GM12875 (cell line): ENCODE data around the gene PRMT7.
A peak's percentile ranks its signal among the peaks of the same experiment; 100 is the strongest.

Source experiments
- H3K4me3 ChIP-seq: one replicate; pipeline ENCODE4 v1.5.1; 2011; ENCODE audit warnings: low read depth, low read length, control low read depth
- TF ChIP-seq, protein P1 (sequence below): IDR thresholded peaks from 2 replicates; pipeline ENCODE4 v1.5.1; 2011; ENCODE audit warnings: low read depth, mild to moderate bottlenecking, control low read depth, inconsistent platforms, low read length, moderate library complexity, borderline replicate concordance; ENCODE audit not compliant: insufficient read depth

Gene PRMT7

DNA sequence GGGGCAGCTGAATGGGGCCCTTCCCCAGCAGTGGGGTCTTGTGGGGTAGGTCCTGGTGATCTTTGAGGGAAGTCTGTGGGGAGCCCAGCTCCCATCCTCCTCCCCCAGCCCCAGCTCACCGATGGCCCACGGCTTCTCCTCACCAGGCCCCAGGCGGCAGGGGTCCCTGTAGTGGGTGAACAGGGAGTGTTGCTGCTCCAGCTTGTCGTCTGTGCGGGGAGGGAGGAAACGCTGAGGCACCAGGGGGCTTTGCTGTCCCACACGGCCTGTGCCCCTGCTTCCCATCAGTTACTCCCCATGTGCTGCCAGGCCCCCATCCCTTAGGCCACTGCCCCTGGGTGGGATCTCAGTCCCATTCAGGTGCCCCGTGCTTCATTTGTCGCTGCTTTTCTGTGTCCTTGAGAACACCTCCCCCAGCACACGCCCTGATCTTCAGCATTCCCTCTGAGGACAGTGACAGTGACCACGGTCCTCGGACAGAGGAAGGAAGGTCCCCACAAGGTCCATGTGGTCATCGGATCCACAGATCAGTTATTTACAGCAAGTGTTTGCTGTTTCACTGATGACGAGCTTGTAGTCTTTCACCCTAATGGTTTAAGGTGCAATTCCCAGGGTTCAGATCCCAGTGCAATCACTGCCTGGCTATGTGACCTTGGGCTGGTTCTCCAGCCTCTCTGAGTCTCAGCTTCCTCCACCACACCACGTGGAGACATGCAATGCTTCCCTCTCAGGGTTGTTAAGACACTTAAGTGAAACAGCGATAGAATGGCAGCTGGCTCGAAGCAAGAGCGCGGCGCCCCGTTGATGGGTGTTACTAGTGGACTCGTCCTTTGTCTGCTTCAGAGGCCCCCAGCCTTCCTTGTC lies 53.1 kb downstream of the PRMT7 start:
- TF ChIP-seq, protein P1, sequence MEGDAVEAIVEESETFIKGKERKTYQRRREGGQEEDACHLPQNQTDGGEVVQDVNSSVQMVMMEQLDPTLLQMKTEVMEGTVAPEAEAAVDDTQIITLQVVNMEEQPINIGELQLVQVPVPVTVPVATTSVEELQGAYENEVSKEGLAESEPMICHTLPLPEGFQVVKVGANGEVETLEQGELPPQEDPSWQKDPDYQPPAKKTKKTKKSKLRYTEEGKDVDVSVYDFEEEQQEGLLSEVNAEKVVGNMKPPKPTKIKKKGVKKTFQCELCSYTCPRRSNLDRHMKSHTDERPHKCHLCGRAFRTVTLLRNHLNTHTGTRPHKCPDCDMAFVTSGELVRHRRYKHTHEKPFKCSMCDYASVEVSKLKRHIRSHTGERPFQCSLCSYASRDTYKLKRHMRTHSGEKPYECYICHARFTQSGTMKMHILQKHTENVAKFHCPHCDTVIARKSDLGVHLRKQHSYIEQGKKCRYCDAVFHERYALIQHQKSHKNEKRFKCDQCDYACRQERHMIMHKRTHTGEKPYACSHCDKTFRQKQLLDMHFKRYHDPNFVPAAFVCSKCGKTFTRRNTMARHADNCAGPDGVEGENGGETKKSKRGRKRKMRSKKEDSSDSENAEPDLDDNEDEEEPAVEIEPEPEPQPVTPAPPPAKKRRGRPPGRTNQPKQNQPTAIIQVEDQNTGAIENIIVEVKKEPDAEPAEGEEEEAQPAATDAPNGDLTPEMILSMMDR = no peak
- no peak overlapping the region for H3K4me3 ChIP-seq

DNA sequence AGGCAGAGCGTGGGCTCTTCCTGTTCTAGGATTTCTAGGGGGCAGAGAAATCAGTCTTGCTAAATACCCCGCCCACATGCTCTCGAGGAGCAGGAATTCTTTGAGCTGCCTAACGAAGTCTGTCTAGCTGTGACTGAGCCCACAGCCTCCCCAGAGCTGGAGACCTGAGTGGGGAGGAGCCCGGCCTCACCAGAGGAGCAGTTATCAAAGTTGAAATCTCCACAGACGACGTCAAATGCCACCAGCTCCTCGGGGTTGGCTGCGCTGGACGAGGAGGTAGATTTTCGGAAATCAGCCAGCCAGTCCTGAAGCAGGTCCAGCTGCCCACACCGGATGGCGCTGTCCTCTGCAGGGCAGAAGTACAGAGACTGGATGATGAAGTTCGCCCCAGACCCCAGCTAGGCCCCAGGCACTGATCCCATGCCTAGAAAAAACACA lies 53.8 kb downstream of the PRMT7 start:
- no peak overlapping the region for H3K4me3 ChIP-seq
- TF ChIP-seq, protein P1 = peak; percentile 24; the same call in 1 of the 2 replicates

DNA sequence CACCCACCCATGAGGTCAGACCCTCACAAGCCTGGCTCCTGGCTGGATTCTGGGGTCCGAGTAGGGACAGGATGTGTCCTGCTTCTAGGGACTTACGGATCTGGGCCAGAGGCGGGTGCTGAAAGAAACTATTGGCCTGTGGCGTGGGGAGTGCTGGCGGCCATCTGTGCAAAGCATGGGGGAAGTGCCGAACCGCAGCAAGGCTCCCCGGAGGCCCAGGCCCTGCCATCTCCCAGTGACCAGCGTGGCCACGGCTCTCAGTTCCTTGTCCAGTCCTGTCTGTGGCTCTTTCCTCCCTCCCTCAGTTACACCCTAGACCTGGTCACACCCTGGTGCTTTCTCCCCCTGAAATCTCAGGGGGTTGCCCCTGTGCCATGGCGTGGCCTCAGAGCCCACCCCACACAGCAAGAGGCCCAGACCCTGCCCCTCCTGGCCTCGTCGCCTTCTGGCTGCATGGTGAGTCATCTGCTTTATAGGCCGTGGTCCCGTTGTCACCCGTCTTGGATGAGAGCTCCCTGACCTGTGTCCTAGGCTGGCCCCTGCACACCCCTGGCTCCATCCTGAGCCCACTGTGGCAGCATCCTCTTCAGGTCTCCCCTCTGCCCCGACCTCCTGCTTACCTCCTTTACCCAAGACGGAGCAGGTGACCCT lies 54.5 kb downstream of the PRMT7 start:
- H3K4me3 ChIP-seq = no peak overlapping the region
- TF ChIP-seq, protein P1 = no peak

DNA sequence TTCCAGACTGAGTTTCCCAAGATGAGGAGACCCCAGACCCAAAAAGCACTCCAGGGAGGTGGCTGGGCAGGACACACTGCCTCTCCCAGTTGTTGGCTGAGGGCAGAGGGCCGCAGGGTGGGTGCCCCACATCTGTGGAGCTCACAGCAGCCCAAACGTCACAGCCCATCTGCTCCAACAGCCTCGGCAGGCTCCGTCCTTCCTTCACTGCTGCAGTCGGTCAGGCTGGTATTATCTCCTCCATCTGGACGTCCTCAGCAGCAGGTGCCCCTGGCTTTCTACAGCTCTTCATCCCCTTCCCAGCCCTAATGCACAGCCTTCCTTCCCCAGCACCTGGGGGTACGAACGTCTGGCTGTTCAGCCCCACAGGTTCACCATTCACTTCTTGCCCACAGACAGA lies 55.2 kb downstream of the PRMT7 start:
- H3K4me3 ChIP-seq = no peak overlapping the region
- TF ChIP-seq, protein P1 = no peak

DNA sequence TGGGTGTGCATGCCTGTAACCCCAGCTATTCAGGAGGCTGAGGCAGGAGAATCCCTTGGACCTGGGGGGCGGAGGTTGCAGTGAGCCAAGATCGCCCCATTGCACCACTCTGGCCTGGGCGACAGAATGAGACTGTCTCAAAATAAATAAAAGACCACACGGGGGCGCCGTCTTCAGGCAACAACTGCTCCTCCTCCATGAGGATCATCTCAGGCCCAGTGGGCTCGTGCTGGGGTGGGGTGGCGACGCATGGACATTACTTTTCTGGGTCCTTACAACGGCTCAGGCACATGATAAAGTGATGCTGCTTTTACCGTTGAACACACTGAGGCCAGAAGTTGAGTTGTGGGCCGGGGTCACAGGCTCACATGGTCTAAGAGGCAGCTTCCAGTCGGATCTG lies 56.2 kb downstream of the PRMT7 start:
- no peak overlapping the region for H3K4me3 ChIP-seq
- TF ChIP-seq, protein P1 = peak; percentile 56

DNA sequence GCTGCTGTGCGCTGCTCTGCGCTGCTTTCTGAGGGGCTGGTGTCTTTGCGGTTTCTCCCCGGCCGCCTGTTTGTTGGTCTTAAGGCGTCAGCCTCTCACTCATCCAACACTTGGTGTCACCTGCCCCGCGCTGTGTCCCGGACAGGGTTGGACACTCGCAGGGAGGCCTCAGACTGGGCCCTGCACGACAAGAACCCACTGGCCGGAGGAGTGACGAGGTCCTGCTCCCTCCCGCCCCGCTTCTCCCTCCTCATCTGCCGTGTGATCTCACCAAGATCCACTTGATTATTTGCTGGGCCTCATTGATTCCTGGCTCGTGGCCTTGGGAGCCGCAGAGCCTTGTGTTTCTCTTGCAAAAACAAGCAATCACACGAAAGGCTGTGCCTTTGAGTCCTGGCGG lies 56.6 kb downstream of the PRMT7 start:
- TF ChIP-seq, protein P1 = no peak
- no peak overlapping the region for H3K4me3 ChIP-seq

DNA sequence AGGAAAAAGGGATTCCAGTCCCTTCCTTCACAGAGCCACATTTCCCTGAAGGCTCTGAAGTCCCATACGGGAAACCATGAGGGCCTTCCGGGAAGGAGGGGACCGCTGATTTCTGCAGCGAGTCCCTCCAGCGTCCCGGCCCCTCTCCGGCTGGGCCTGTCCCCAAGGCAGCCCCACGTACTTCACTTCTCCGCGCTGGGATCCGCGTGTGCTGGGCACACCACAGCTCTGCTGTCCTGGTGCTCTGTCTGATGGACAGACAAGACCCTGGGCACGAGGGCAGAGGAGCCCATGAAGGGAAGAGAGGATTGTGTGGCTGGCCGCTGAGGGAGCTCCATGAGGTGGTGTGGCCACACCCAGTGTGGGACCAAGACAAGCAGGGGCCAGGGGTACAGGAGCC lies 57.1 kb downstream of the PRMT7 start:
- H3K4me3 ChIP-seq = no peak overlapping the region
- TF ChIP-seq, protein P1 = no peak
